Astrocyte of the spinal cord (primary cell): Measurements from ENCODE around the gene VWA7.

Experiments
- DNase-seq: peaks from one replicate; pipeline ENCODE4 v3.0.0; 2011; ENCODE audit warnings: low read depth, low spot score
- H3K4me3 ChIP-seq: 2 replicates; pipeline ENCODE4 v1.5.1; 2011; ENCODE audit warnings: low read depth, mild to moderate bottlenecking, low read length, moderate library complexity
- in situ Hi-C: cut with HindIII; loops from 2 replicates; pipeline ENCODE4 v1.10.0; 2017; ENCODE audit warnings: low sequenced_read_pairs
- TF ChIP-seq, protein P1 (sequence below): IDR thresholded peaks from 2 replicates; pipeline ENCODE4 v1.5.1; 2012; ENCODE audit warnings: low read depth, mild to moderate bottlenecking, low read length, inconsistent platforms

Gene VWA7

DNA sequence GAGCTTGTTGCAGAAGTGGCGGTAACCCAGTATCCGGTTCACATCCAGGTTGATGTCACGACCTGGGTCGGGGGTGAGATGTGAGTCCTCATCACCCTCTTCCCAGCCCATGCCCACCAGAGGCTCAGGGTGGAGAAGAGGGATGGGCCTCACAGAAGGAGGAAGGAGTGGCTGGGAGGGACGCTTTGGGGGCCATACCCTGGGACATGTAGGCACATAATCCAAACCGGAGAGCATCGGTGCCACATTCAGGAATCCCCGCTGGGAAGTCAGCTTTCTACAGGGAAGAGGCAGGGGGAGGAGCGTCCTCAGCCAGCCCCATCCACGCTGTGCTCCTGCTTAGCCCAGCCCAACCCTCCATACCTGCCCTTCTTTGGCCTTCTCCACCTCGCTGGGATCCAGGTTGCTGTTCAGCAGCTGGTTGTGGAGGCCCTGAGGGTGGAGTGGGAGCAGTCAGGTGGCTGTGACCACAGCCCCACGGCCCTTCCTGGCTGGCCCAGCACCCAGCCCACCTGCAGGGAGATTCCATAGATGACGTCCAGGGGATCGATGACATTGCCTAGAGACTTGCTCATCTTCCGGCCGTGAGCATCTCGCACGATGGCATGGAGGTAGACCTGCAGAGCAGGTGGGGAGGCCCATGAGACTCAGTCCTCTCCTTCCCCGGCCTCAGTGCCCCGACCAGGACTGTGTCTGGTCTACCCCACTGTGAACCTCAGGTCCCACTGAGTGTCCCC, 3.5 kb upstream of the VWA7 start:
- H3K4me3 ChIP-seq = no peak overlapping the region

DNA sequence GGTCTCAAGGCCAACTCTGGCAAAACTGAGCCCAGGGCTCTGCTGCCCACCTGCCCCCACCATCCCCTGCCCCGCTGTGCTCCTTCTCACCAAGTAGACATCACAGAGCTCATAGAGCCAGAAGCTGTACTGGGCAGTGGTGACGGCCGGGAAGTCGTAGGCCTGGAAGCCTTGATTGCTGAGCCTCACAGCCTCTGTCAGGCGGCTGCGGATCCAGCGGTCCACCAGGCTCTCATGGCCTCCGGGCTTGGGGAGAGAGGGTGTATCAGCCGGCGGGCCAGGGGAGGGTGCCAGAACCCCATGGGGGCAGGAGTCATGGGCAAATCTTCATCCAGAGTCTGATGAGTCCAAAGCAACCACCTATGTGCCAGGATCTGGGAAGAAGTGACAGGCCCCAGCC, 2.8 kb upstream of the VWA7 start:
- in situ Hi-C loops = no loop called here
- DNase-seq = no peak
- TF ChIP-seq, protein P1, sequence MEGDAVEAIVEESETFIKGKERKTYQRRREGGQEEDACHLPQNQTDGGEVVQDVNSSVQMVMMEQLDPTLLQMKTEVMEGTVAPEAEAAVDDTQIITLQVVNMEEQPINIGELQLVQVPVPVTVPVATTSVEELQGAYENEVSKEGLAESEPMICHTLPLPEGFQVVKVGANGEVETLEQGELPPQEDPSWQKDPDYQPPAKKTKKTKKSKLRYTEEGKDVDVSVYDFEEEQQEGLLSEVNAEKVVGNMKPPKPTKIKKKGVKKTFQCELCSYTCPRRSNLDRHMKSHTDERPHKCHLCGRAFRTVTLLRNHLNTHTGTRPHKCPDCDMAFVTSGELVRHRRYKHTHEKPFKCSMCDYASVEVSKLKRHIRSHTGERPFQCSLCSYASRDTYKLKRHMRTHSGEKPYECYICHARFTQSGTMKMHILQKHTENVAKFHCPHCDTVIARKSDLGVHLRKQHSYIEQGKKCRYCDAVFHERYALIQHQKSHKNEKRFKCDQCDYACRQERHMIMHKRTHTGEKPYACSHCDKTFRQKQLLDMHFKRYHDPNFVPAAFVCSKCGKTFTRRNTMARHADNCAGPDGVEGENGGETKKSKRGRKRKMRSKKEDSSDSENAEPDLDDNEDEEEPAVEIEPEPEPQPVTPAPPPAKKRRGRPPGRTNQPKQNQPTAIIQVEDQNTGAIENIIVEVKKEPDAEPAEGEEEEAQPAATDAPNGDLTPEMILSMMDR = no peak
- H3K4me3 ChIP-seq = no peak overlapping the region

More for the DNA sequence above, 3.5 kb upstream of the VWA7 start:
- TF ChIP-seq, protein P1 = no peak
- in situ Hi-C loops = no loop called here
- no peak for DNase-seq

DNA sequence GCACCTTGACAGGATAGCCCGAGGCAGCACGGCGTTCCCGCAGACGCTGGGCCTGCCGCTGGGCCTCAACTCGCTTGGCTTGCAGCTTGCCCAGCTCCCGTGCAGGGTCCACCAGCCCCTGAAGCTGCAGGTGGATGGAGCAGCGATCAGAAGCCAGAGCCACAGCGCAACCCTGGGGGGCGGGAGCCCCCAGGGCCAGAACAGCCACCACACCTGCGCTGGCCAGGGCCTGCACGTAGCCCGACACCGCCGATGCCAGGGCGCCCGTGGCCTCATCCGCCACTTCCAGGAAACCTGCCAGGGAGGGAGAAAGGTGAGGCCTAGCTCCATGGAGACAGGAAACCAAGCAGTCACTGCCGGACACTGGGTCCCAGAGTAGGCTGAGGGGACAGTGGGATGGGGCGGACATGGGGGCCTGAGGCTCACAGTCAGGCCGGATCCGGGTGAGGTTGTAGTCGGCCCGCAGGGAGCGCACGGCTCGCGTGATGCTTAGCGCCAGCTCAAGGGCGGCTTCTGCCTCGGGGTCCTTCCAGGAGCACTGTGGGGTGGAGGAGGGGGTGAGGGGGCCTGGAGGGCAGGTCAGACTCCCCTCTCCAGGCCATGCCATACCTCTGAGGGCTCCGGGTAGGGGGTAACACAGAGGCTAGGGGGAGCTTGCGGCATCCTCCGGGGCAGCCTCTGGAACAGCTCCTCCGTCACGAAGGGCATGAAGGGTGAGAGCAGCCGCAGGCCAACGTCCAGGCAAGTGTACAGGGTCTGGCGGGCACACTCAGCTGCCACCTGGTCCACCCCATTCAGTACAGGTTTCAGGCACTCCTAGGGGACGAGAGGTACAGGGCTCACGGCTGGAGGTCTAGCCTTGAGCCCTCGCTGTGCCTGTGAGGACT, 2.1 kb upstream of the VWA7 start:
- no peak overlapping the region for H3K4me3 ChIP-seq
- in situ Hi-C loops = no loop called here
- TF ChIP-seq, protein P1 = no peak
- no peak for DNase-seq

DNA sequence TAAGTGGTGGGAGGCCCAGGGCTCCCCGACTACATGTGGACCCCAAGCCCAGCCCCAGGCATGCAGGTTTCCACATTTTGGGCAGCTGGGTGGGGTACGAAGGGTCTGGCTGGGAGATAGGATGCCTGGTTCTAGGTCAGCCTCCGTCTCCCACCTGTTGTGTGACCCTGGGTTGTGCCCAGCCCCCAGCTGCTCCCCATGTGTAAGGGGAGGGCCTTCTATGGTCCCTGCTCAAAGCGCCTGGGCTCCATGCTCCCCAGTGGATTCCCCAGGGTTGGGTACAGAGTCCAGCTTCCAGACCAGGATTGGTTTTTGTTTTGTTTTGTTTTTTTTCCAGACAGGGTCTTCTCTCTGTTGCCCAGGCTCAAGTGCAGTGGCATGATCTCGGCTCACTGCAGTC, 1.1 kb upstream of the VWA7 start:
- H3K4me3 ChIP-seq = no peak overlapping the region
- TF ChIP-seq, protein P1 = no peak
- in situ Hi-C loops = no loop called here
- DNase-seq = no peak

DNA sequence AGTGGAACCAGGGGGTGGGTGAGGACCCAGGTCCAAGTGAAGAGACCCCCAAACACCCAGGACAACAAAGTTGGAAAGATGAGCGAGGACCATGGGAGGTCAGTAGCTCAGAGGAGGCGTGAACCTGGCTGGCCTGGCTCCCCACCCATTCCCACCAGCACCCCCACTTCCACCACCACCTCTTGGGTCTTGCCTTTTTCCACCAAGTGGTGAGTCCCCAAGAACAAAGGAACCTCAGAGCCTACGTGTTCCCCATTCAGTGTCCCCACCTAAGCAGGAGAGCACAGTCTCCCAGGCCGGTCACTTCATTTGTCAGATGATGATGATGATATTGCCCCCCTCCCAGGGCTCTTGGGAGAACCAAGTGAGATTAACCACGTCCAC, 531 bp upstream of the VWA7 start:
- H3K4me3 ChIP-seq = no peak overlapping the region
- TF ChIP-seq, protein P1 = no peak
- in situ Hi-C loops = no loop called here
- no peak for DNase-seq

DNA sequence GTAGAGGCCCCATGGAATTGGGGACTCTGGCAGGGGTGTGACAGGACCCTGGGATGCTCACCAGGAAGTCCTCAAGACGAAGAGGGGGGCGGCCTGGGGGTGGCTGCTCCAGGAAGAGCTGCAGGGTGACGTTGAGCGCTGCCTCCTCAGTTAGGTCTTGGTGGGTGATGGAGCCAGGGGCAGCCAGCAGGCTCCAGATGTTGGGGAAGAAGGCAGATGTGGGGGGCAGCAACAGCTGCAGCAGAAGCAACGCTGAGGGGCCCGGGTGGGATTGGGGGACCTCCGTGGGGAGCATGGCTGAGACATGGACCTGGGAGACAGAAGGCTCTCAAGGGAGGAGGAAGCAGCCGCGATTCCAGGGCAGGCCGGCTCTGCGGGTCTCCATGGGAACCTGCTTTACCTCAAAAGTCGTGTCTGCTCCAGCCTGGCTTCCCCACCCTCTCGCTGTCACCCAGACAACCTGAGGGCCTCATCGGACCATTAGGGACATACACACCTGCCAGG, 591 bp downstream of the VWA7 start:
- TF ChIP-seq, protein P1 = no peak
- H3K4me3 ChIP-seq = no peak overlapping the region
- DNase-seq = no peak
- in situ Hi-C loops = no loop called here
